Neural cell (in vitro differentiated cells): Measurements from ENCODE around the gene PAGE1. TPM values are rescaled to one million over a fixed set of nuclear protein-coding genes. Genes with fewer than 3 reads are reported as not detected.

Experiments used
- H2AFZ ChIP-seq: fragments of 200-600, 300-800 bp; sonication (generic), shearing (Covaris generic); 2 replicates; pipeline ENCODE4 v1.6.0; 2014; ENCODE audit warnings: low read depth, mild to moderate bottlenecking, antibody characterized with exemption, low read length, moderate library complexity
- H3F3A ChIP-seq: fragments of 200-600 bp; shearing (Covaris generic); 2 replicates; pipeline ENCODE4 v1.6.1; 2016; ENCODE audit warnings: mild to moderate bottlenecking, moderate library complexity, mixed read lengths, antibody characterized with exemption, low read length; ENCODE audit not compliant: insufficient read depth, poor library complexity, severe bottlenecking
- H3K27ac ChIP-seq: fragments of 200-600, 300-800 bp; sonication (generic), shearing (Covaris generic); 2 replicates; pipeline ENCODE4 v1.5.1; 2014; ENCODE audit warnings: mild to moderate bottlenecking, low read length, moderate library complexity
- H3K27me3 ChIP-seq: fragments of 300-800, 200-600 bp; sonication (generic), shearing (Covaris generic); 2 replicates; pipeline ENCODE4 v1.6.0; 2014; ENCODE audit warnings: mild to moderate bottlenecking, low read depth, low read length, moderate library complexity; ENCODE audit not compliant: insufficient read depth
- H3K36me3 ChIP-seq: fragments of 300-800, 200-600 bp; sonication (generic), shearing (Covaris generic); 2 replicates; pipeline ENCODE4 v1.5.1; 2014; ENCODE audit warnings: mild to moderate bottlenecking, antibody characterized with exemption, low read length, moderate library complexity; ENCODE audit not compliant: insufficient read depth
- H3K4me2 ChIP-seq: fragments of 300-800, 200-600 bp; sonication (generic), shearing (Covaris generic); 2 replicates; pipeline ENCODE4 v1.6.0; 2014; ENCODE audit warnings: mild to moderate bottlenecking, low read length
- H3K4me3 ChIP-seq: fragments of 300-800, 200-600 bp; sonication (generic), shearing (Covaris generic); 2 replicates; pipeline ENCODE4 v1.5.1; 2014; ENCODE audit warnings: mild to moderate bottlenecking, low read length, moderate library complexity
- H3K79me2 ChIP-seq: fragments of 200-600 bp; shearing (Covaris generic); replicated peaks from 2 replicates; pipeline ENCODE4 v1.6.0; 2014; ENCODE audit warnings: mild to moderate bottlenecking, low read length, moderate library complexity; ENCODE audit not compliant: insufficient read depth
- H3K9ac ChIP-seq: fragments of 300-800, 200-600 bp; sonication (generic), shearing (Covaris generic); 2 replicates; pipeline ENCODE4 v1.6.1; 2016; ENCODE audit warnings: mild to moderate bottlenecking, low read length, mixed read lengths
- H3K9me2 ChIP-seq: fragments of 200-600 bp; shearing (Covaris generic); 2 replicates; pipeline ENCODE4 v1.6.1; 2016; ENCODE audit warnings: mild to moderate bottlenecking, low read length, mixed read lengths; ENCODE audit not compliant: insufficient read depth
- H3K9me3 ChIP-seq: fragments of 200-600, 300-800 bp; sonication (generic), shearing (Covaris generic); 2 replicates; pipeline ENCODE4 v1.6.1; 2016; ENCODE audit warnings: mild to moderate bottlenecking, mixed run types, low read length, moderate library complexity, mixed read lengths
- H4K20me1 ChIP-seq: fragments of 200-600 bp; shearing (Covaris generic); 2 replicates; pipeline ENCODE4 v1.6.1; 2016; ENCODE audit warnings: mild to moderate bottlenecking, mixed run types; ENCODE audit not compliant: insufficient read depth
- EP300 ChIP-seq: fragments of 450-650 bp; conservative IDR thresholded peaks from 2 replicates; pipeline ENCODE4 v1.6.1; 2014; ENCODE audit warnings: antibody characterized with exemption, mild to moderate bottlenecking, moderate library complexity; ENCODE audit not compliant: poor library complexity, severe bottlenecking
- EZH2 ChIP-seq: fragments of 200-600, 300-800 bp; shearing (Covaris generic), sonication (generic); IDR thresholded peaks from 2 replicates; pipeline ENCODE4 v1.6.1; 2014; ENCODE audit warnings: antibody characterized with exemption, low read length, borderline replicate concordance, mild to moderate bottlenecking; ENCODE audit not compliant: insufficient read depth, poor library complexity, severe bottlenecking
- MXI1 ChIP-seq: fragments of 450-650 bp; conservative IDR thresholded peaks from 2 replicates; pipeline ENCODE4 v1.6.1; 2014; ENCODE audit warnings: antibody characterized with exemption, mild to moderate bottlenecking; ENCODE audit not compliant: poor library complexity, severe bottlenecking
- POLR2AphosphoS5 ChIP-seq: IDR thresholded peaks from 2 replicates; pipeline ENCODE4 v1.6.1; 2012
- RAD21 ChIP-seq: fragments of 450-650 bp; conservative IDR thresholded peaks from 2 replicates; pipeline ENCODE4 v1.6.1; 2014; ENCODE audit warnings: antibody characterized with exemption, mild to moderate bottlenecking, moderate library complexity
- REST ChIP-seq: IDR thresholded peaks from 2 replicates; pipeline ENCODE4 v1.6.1; 2012; ENCODE audit warnings: borderline replicate concordance
- SMC3 ChIP-seq: fragments of 450-650 bp; conservative IDR thresholded peaks from 2 replicates; pipeline ENCODE4 v1.6.1; 2014; ENCODE audit warnings: antibody characterized with exemption, mild to moderate bottlenecking, moderate library complexity; ENCODE audit not compliant: poor library complexity
- TAF1 ChIP-seq: IDR thresholded peaks from 2 replicates; pipeline ENCODE4 v1.6.1; 2012; ENCODE audit warnings: low read depth
- polyA plus RNA-seq: library from polyadenylated mRNA; depleted of rRNA; stranded (reverse); fragments of >200 nt; gene quantifications from 2 replicates; pipeline ENCODE4 v1.2.3, GENCODE V29; 2014
- TF ChIP-seq, protein P1 (sequence below): fragments of 450-650 bp; IDR thresholded peaks from 2 replicates; pipeline ENCODE4 v1.5.1; 2014; ENCODE audit warnings: antibody characterized with exemption, mild to moderate bottlenecking, moderate library complexity; ENCODE audit not compliant: poor library complexity, severe bottlenecking

PAGE1 gene
- polyA plus RNA-seq, 1 donor from 2014 or later, result not detected

DNA sequence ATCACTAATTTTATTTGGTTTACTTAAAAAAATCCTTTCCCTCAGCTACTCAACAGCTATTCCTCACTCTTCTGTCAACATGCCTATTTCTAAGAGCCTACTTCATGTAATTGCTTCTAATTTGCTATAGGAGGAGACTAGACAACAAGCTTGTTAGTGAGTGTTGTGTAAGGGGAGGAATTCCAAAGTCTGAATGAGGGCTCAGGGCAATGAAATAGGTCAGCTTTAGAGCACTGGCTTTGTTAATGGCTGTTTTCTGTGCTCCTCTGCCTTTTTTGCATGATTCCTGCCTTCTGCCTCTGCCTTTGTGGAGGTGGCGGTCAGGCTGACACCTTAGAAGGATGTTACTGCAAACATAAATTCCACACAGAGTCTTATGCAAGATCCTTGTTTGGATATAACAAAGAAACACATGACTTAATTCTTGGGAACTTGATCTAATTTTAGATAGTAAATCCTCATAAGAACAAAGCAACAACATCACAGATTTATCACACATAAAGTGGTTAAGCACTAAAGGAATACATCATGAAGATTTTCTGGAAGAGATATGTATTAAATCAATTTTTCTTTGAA, 15.0 kb upstream of the PAGE1 start:
- TF ChIP-seq TAF1 (no peak), MXI1 (no peak), POLR2AphosphoS5 (no peak), REST (no peak), SMC3 (no peak), EP300 (no peak), RAD21 (no peak), EZH2 (no peak)
- TF ChIP-seq, protein P1, sequence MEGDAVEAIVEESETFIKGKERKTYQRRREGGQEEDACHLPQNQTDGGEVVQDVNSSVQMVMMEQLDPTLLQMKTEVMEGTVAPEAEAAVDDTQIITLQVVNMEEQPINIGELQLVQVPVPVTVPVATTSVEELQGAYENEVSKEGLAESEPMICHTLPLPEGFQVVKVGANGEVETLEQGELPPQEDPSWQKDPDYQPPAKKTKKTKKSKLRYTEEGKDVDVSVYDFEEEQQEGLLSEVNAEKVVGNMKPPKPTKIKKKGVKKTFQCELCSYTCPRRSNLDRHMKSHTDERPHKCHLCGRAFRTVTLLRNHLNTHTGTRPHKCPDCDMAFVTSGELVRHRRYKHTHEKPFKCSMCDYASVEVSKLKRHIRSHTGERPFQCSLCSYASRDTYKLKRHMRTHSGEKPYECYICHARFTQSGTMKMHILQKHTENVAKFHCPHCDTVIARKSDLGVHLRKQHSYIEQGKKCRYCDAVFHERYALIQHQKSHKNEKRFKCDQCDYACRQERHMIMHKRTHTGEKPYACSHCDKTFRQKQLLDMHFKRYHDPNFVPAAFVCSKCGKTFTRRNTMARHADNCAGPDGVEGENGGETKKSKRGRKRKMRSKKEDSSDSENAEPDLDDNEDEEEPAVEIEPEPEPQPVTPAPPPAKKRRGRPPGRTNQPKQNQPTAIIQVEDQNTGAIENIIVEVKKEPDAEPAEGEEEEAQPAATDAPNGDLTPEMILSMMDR, result no peak
- no peak overlapping the region for H2AFZ ChIP-seq
- no peaks in the 10 kb centered on the region for H3F3A ChIP-seq
- H3K27ac ChIP-seq, result no peak overlapping the region
- no peaks in the 10 kb centered on the region for H3K9me3 ChIP-seq
- H3K4me2 ChIP-seq, result no peak overlapping the region
- H3K4me3 ChIP-seq, result no peak overlapping the region
- no peak overlapping the region for H3K9ac ChIP-seq
- no peaks in the 10 kb centered on the region for H3K27me3 ChIP-seq
- no peaks in the 10 kb centered on the region for H3K9me2 ChIP-seq
- H3K79me2 ChIP-seq, result no peaks in the 10 kb centered on the region
- no peaks in the 10 kb centered on the region for H4K20me1 ChIP-seq
- no peaks in the 10 kb centered on the region for H3K36me3 ChIP-seq

GRCh38 chrX:49704691-49705404, 9.1 kb upstream of the PAGE1 start:
- Histone ChIP-seq H4K20me1 (no peaks in the 10 kb centered on the region), H3K36me3 (no peaks in the 10 kb centered on the region), H3F3A (no peaks in the 10 kb centered on the region), H3K4me2 (no peak overlapping the region), H3K79me2 (no peaks in the 10 kb centered on the region), H3K9ac (no peak overlapping the region), H3K9me2 (no peaks in the 10 kb centered on the region), H3K9me3 (no peaks in the 10 kb centered on the region), H3K4me3 (no peak overlapping the region), H3K27ac (no peak overlapping the region), H2AFZ (no peak overlapping the region), H3K27me3 (no peaks in the 10 kb centered on the region)
- TF ChIP-seq TAF1 (no peak), RAD21 (no peak), EZH2 (no peak), MXI1 (no peak), EP300 (no peak), SMC3 (no peak), POLR2AphosphoS5 (no peak), REST (no peak)
- TF ChIP-seq, protein P1, result no peak
